Measurements from ENCODE around the gene RARB. TPM values are rescaled to one million over a fixed set of nuclear protein-coding genes. Genes with fewer than 3 reads are reported as not detected.

The RARB gene
- total RNA-seq, 4 donors from 2014 or later: 2.6 to 11.2 (median 3.4) TPM

DNA sequence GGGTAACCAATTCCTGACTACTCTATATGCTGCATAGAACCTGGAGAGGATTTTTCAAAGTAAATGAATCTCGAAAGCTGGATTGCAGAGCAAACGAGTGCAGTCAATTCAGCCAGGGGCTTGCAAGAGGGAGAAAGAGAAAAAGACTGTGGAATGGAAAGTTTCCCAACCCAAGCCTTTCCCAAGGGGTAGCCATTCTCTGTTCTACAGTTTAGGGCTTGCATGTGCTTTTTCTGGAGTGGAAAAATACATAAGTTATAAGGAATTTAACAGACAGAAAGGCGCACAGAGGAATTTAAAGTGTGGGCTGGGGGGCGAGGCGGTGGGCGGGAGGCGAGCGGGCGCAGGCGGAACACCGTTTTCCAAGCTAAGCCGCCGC is 511 bp upstream of the RARB start:
- no peak for TF ChIP-seq CTCF (IDR thresholded peaks at IDR 0.05)
- peak; percentile 45 for ATAC-seq (ENCODE audit: low FRiP score)

GRCh38 chr3:25428789-25429335 is 799 bp downstream of the RARB start:
- no peak for TF ChIP-seq CTCF (IDR thresholded peaks at IDR 0.05)
- no peak for ATAC-seq (ENCODE audit: low FRiP score)
- DNase-seq (ENCODE audit: low spot score): no peak

More for the DNA sequence above, 511 bp upstream of the RARB start:
- no peak for DNase-seq (ENCODE audit: low spot score)

DNA sequence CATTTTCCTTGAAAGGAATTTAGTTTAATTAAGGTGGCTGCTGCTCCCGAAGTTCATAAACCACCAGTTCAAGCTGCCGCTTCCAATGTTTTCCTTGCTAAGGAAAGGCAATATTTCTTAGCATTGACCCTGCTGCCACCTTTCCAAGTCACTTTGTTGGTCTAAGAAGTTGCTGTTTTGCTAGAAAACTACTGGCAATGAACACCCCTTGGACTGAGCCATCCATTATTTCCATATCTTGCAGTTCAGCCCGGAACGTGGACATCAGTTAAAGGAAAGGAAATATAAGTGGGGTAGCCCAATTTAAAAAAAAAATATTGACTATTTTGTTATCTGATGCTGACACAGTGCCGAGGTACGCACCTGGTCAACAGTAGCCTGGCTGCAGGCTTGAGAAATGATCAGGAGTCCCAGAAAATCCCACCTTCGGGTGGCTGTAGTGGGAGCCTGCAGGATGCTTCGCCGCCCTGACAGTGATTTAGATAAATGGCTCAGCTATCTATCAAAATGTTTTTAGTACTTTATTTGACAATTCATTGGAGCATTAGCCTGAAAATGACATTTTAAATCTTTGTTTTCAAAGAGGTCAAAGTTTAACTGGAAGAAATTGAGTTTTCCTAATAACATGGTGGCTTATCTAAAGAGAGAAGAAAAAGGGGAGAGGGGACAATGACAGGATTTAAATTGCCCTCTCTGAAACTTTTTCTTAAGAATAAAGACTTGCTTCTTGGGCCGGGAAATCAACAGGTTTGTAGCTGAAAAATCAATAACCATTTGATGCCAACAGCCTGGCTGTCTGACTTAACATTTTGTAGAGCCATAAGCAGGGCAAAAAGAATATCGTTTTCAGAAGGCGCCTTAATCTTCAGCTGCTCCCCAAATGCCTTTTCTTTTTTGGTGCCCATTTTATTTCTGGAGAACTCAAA is 1.6 kb downstream of the RARB start:
- DNase-seq (ENCODE audit: low spot score) (no peak), ATAC-seq (ENCODE audit: low FRiP score) (no peak)
- TF ChIP-seq CTCF (IDR thresholded peaks at IDR 0.05): no peak

- DNase-seq (ENCODE audit: low spot score): no peak
- ATAC-seq (ENCODE audit: low FRiP score): no peak
- TF ChIP-seq CTCF (IDR thresholded peaks at IDR 0.05): no peak
Observed at GRCh38 chr3:25430287-25430934, 2.3 kb downstream of the RARB start.

- ATAC-seq (ENCODE audit: low FRiP score) (no peak), DNase-seq (ENCODE audit: low spot score) (no peak)
- TF ChIP-seq CTCF (IDR thresholded peaks at IDR 0.05): no peak
Observed at GRCh38 chr3:25430935-25431770, 3.1 kb downstream of the RARB start.

DNA sequence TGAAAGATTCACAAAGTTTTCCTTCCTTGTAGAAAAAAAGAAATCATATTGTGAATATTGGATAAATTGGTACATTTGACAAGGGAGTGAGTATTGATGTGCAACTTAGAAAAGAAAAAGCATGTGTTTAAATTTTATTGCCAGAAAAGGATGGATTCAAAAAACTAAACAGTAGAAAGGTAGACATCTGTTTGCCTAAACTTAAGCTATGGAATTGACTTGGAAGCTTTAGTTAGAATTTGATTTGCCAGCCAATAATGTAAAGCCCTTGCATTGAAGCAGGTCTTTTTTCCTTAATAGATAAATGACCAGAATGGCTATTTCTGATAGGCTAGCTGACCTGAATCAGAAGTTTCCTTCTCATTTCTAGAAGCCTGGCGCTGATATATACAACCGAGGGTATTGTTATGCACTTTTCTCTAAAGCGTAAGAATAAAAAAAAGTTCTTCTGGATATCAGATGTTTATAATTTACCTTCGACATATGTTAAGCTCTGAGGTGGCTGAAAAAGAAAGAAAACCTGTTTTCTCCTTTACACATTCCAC is 4.2 kb downstream of the RARB start:
- TF ChIP-seq CTCF (IDR thresholded peaks at IDR 0.05): no peak
- ATAC-seq (ENCODE audit: low FRiP score) (no peak), DNase-seq (ENCODE audit: low spot score) (no peak)
